IMR-90 (cell line): ENCODE measurements around the gene PEX14. TPM values are rescaled to one million over a fixed set of nuclear protein-coding genes. Genes with fewer than 3 reads are reported as not detected.

ENCODE experiments used
- ATAC-seq: fragments of 200-7000 bp; cut with Tn5 transposase; 2 replicates; pipeline ENCODE4 v1.9.1; 2020; ENCODE audit warnings: low read depth, mild to moderate bottlenecking, moderate library complexity
- BruUV-seq: library from RNA; stranded (reverse); fragments of 400-500 nt; replicated peaks from 2 replicates; lab custom pipeline; 2021; lab: Mats Ljungman, UMichigan
- CTCF ChIA-PET: fragments of 300-600 bp; formaldehyde crosslinking; extraction: SDS; loops from one replicate; lab custom pipeline; 2021; ENCODE audit warnings: antibody characterized with exemption; lab: Yijun Ruan, JAX
- POLR2A ChIA-PET: fragments of 300-600 bp; sonication (Branson Sonifier 250); formaldehyde crosslinking; loops from one replicate; lab custom pipeline; 2022; ENCODE audit warnings: antibody characterized with exemption; ENCODE audit not compliant: unreplicated experiment; lab: Charles Lee
- DNase-seq: peaks from one replicate; pipeline ENCODE4 v3.0.0; 2013
- H2AFZ ChIP-seq: replicated peaks from 2 replicates; pipeline ENCODE3; 2013; ENCODE audit warnings: low read length, mild to moderate bottlenecking; ENCODE audit not compliant: poor library complexity
- H2AK5ac ChIP-seq: 2 replicates; pipeline ENCODE4 v1.6.1; 2013; ENCODE audit warnings: low read depth, low read length, inconsistent platforms
- H2AK9ac ChIP-seq: replicated peaks from 2 replicates; pipeline ENCODE3; 2013; ENCODE audit warnings: mild to moderate bottlenecking, low read depth, low read length, moderate library complexity; ENCODE audit not compliant: poor library complexity
- H2BK120ac ChIP-seq: 2 replicates; pipeline ENCODE4 v1.6.1; 2013; ENCODE audit warnings: low read depth, low read length, inconsistent platforms
- H2BK15ac ChIP-seq: 3 replicates; pipeline ENCODE4 v1.6.1; 2013; ENCODE audit warnings: low read depth, low read length, inconsistent platforms
- H2BK20ac ChIP-seq: 2 replicates; pipeline ENCODE4 v1.6.1; 2013; ENCODE audit warnings: low read depth, mild to moderate bottlenecking, inconsistent platforms, low read length, moderate library complexity
- H2BK5ac ChIP-seq: 2 replicates; pipeline ENCODE4 v1.6.1; 2013; ENCODE audit warnings: mild to moderate bottlenecking, low read depth, low read length, inconsistent platforms; ENCODE audit not compliant: poor library complexity, severe bottlenecking
- H3K14ac ChIP-seq: replicated peaks from 2 replicates; pipeline ENCODE4 v1.6.1; 2013; ENCODE audit warnings: low read depth, low read length, inconsistent platforms
- H3K18ac ChIP-seq: 2 replicates; pipeline ENCODE4 v1.6.1; 2013; ENCODE audit warnings: low read depth, low read length, control low read depth
- H3K23ac ChIP-seq: 2 replicates; pipeline ENCODE4 v1.6.1; 2013; ENCODE audit warnings: low read depth, low read length, inconsistent platforms
- H3K27ac ChIP-seq: 2 replicates; pipeline ENCODE4 v1.5.1; 2013; ENCODE audit warnings: mild to moderate bottlenecking, control low read depth, low read length; ENCODE audit not compliant: insufficient read depth
- H3K27me3 ChIP-seq: 2 replicates; pipeline ENCODE4 v1.6.1; 2013; ENCODE audit warnings: low read length; ENCODE audit not compliant: control insufficient read depth, insufficient read depth
- H3K36me3 ChIP-seq: 2 replicates; pipeline ENCODE4 v1.6.1; 2013; ENCODE audit warnings: low read length, mixed read lengths; ENCODE audit not compliant: control insufficient read depth, insufficient read depth
- H3K4ac ChIP-seq: 2 replicates; pipeline ENCODE4 v1.6.1; 2013; ENCODE audit warnings: low read depth, low read length, inconsistent platforms
- H3K4me1 ChIP-seq: 2 replicates; pipeline ENCODE4 v1.6.1; 2013; ENCODE audit warnings: low read length, mixed read lengths; ENCODE audit not compliant: control insufficient read depth, insufficient read depth
- H3K4me2 ChIP-seq: 2 replicates; pipeline ENCODE4 v1.6.1; 2013; ENCODE audit warnings: low read depth, mild to moderate bottlenecking, control low read depth, low read length, moderate library complexity
- H3K4me3 ChIP-seq: 2 replicates; pipeline ENCODE4 v1.5.1; 2013; ENCODE audit warnings: low read depth, mild to moderate bottlenecking, control low read depth, low read length, moderate library complexity; ENCODE audit not compliant: insufficient read depth
- H3K56ac ChIP-seq: 2 replicates; pipeline ENCODE4 v1.6.1; 2013; ENCODE audit warnings: low read length, inconsistent platforms; ENCODE audit not compliant: insufficient read depth; ENCODE audit errors: extremely low read depth
- H3K79me1 ChIP-seq, 2 experiments: 2 replicates each; pipeline ENCODE4 v1.6.1; 2013; ENCODE audit warnings: low read length in 2 of 2, inconsistent platforms in 1 of 2, low read depth in 1 of 2
- H3K9ac ChIP-seq: 2 replicates; pipeline ENCODE4 v1.6.1; 2013; ENCODE audit warnings: low read depth, low read length, control low read depth
- H3K9me1 ChIP-seq: 2 replicates; pipeline ENCODE4 v1.6.1; 2013; ENCODE audit warnings: low read length, inconsistent platforms; ENCODE audit not compliant: insufficient read depth
- H3K9me3 ChIP-seq: 2 replicates; pipeline ENCODE4 v1.6.1; 2013; ENCODE audit warnings: low read length; ENCODE audit not compliant: control insufficient read depth, insufficient read depth
- H4K20me1 ChIP-seq: 2 replicates; pipeline ENCODE4 v1.6.1; 2013; ENCODE audit warnings: low read length, inconsistent platforms; ENCODE audit not compliant: insufficient read depth
- H4K5ac ChIP-seq: 2 replicates; pipeline ENCODE4 v1.6.1; 2013; ENCODE audit warnings: mild to moderate bottlenecking, low read depth, low read length, control low read depth
- H4K8ac ChIP-seq, 2 experiments: 2 replicates each; pipeline ENCODE4 v1.6.1; 2013; ENCODE audit warnings: low read depth in 2 of 2, low read length in 2 of 2, control low read depth in 1 of 2, inconsistent platforms in 1 of 2
- H4K91ac ChIP-seq: 2 replicates; pipeline ENCODE4 v1.6.1; 2013; ENCODE audit warnings: low read depth, low read length, inconsistent platforms; ENCODE audit not compliant: insufficient read depth
- BHLHE40 ChIP-seq: fragments of 150-350 bp; IDR thresholded peaks from 2 replicates; pipeline ENCODE4 v1.6.1; 2016; ENCODE audit warnings: mild to moderate bottlenecking, low read depth, low read length
- CHD1 ChIP-seq: IDR thresholded peaks from 2 replicates; pipeline ENCODE4 v1.6.1; 2012; ENCODE audit warnings: low read depth, low read length, improper control_type of control experiment
- NFE2L2 ChIP-seq: fragments of 150-350 bp; IDR thresholded peaks from 2 replicates; pipeline ENCODE4 v1.6.1; 2016; ENCODE audit warnings: low read depth, mild to moderate bottlenecking, low read length
- RFX5 ChIP-seq: IDR thresholded peaks from 2 replicates; pipeline ENCODE4 v1.8.0; 2012; ENCODE audit warnings: low read depth, mild to moderate bottlenecking, low read length, moderate library complexity
- WGBS, 2 experiments: methylation state at CpG; one replicate each; pipeline versions ENCODE4 v1.1.5 to v1.1.7; 2013; ENCODE audit warnings: missing lambda C conversion rate in 2 of 2; ENCODE audit not compliant: insufficient read length in 1 of 2; ENCODE audit errors: extremely low coverage in 2 of 2; 5-methylcytosine and 5-hydroxymethylcytosine counted together
- dilution Hi-C: fragments of 300-500 bp; cut with HindIII; formaldehyde crosslinking; loops from one replicate; pipeline ENCODE4 v1.14.3; 2018; ENCODE audit warnings: low sequenced_read_pairs; ENCODE audit not compliant: unreplicated experiment
- in situ Hi-C: fragments of 300-500 bp; cut with MboI; formaldehyde crosslinking; loops from 3 replicates; pipeline ENCODE4 v1.14.3; 2019; ENCODE audit warnings: low sequenced_read_pairs, inconsistent platforms, mixed read lengths
- intact Hi-C: fragments of 100-400 bp; cut with micrococcal nuclease; formaldehyde crosslinking; loops from 2 replicates; pipeline ENCODE4 v1.10.0; 2022
- polyA plus RNA-seq, 3 experiments: library from polyadenylated mRNA; depleted of rRNA; stranded (reverse); fragments of >200 nt; gene quantifications; 2 replicates each; pipeline ENCODE4 v1.2.3, GENCODE V29; 2012; ENCODE audit warnings: low replicate concordance in 1 of 3
- total RNA-seq: library from RNA; depleted of rRNA; stranded (reverse); fragments of >200 nt; gene quantifications from 2 replicates; pipeline ENCODE4 v1.2.3, GENCODE V29; 2012

Gene PEX14
- total and polyA plus RNA-seq, 2 of the 4 experiments (the other 2 are of a cell fraction): 9.5 to 22.5 TPM

DNA sequence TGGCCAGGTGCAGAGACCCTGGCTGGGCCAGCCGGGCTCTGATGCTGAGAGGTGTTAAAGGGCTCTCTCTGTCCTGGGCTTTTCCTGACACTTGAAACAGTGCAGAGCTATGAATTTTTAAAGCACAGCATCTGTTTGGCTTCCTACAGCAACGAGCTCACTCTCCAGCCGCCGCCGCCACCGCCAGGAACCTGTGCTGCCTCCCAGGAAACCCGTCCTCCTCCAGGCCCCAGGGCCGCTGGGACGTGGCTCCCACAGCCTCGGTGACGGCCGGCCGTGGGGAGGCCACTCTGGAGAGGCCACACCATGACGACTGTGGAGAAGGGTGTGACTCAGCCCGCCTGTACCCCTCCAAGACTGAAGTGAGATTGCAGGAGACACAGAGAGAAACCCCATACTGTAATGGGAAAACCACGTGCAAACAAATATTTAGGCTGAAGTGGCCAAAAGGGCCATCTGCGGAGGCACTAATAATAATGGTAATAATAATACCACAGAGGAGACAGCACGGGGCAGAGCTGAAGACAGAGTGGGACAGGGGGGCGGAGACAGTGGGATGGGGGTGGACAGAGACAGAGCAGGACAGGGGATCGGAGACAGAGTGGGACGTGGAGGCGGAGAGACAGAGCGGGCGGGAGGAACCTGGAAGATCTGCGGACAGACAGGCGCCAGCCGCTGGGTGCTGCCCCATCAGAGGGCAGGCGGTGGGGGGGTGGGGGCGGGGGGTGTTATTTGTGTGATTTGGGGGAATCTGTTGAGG, 182.5 kb downstream of the PEX14 start:
- no TSS peak for BruUV-seq
- no peaks in the 10 kb centered on the region; the same call in 1 of the 2 replicates for H3K27me3 ChIP-seq
- in situ Hi-C loops: no loop called here
- H4K8ac ChIP-seq: no peak overlapping the region
- 0 out of 2 replicates have a peak, but pooled peaks cover 1% of the 10 kb centered on the region for H3K4me1 ChIP-seq
- H2AFZ ChIP-seq: no peak overlapping the region
- H3K4ac ChIP-seq: no peak overlapping the region
- DNase-seq: no peak
- no peaks in the 10 kb centered on the region for H3K9me3 ChIP-seq
- no peak overlapping the region for H3K27ac ChIP-seq
- no peak overlapping the region for H3K18ac ChIP-seq
- H3K36me3 ChIP-seq: no peaks in the 10 kb centered on the region
- H3K79me1 ChIP-seq: no peaks in the 10 kb centered on the region
- TF ChIP-seq BHLHE40 (no peak), RFX5 (no peak), CHD1 (no peak), NFE2L2 (no peak)
- no peak overlapping the region for H2AK5ac ChIP-seq
- POLR2A ChIA-PET: no interaction called here
- no peak overlapping the region for H3K14ac ChIP-seq
- H3K4me3 ChIP-seq: no peak overlapping the region
- H2BK15ac ChIP-seq: no peak overlapping the region
- H2BK20ac ChIP-seq: no peak overlapping the region
- no peak for ATAC-seq
- no peak overlapping the region for H4K91ac ChIP-seq
- no peaks in the 10 kb centered on the region for H4K20me1 ChIP-seq
- intact Hi-C loops: no loop called here
- no peak overlapping the region for H3K9ac ChIP-seq
- H3K23ac ChIP-seq: no peak overlapping the region
- no peak overlapping the region for H3K56ac ChIP-seq
- H3K4me2 ChIP-seq: no peak overlapping the region
- no peaks in the 10 kb centered on the region for H3K9me1 ChIP-seq
- no peak overlapping the region for H2BK120ac ChIP-seq
- no peak overlapping the region for H4K5ac ChIP-seq
- CTCF ChIA-PET: no interaction called here
- dilution Hi-C loops: no loop called here
- no peak overlapping the region for H2AK9ac ChIP-seq
- no peak overlapping the region for H2BK5ac ChIP-seq
- 43% methylated on average over 2 of the region's 29 CpGs; no CpG with 5 or more reads in 1 of the 2 experiments for WGBS, 2 experiments
